Activated CD8-positive, alpha-beta memory T cell treated with anti-CD3 and anti-CD28 coated beads, Interleukin-2, amount 50 U/mL, for 24 hours (primary cell): ENCODE results near the gene CPLX4.

Source experiments
- DNase-seq: peaks from one replicate; pipeline ENCODE4 v3.0.0-alpha.2; 2020; ENCODE audit errors: extremely low read depth

Gene CPLX4, protein sequence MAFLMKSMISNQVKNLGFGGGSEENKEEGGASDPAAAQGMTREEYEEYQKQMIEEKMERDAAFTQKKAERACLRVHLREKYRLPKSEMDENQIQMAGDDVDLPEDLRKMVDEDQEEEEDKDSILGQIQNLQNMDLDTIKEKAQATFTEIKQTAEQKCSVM

DNA sequence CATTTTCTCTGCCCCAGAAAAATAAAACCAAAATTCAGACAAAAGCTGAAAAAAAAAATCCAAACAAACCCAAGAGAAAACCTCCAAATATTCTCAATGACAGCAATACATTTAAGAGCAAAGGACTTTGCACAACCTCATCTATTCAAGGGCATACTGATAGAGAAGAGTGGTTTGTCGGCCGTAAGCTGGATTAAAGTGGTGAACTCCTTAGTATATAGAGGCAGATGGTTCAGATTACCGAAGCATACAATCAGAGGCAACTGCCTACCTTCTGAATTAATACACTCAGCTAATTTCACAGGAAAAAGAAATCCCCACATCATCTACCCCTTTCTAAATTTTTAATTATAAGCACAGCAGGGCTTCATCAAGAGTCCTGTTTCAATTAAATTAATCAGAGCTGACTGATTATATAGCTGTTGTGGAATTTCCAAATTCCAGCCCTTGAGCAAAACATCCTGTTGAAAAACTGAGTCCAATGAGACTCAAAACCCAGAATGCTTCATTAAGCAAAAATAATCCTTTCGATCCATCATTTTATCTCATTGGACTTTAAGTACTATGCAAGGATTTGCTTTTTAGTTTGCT lies at the start of gene CPLX4:
TSS of gene CPLX4 (minus strand) at position 190 of the 591 bp plus-strand sequence. CDS start at position 3, 187 bp downstream.
- no peak for DNase-seq

DNA sequence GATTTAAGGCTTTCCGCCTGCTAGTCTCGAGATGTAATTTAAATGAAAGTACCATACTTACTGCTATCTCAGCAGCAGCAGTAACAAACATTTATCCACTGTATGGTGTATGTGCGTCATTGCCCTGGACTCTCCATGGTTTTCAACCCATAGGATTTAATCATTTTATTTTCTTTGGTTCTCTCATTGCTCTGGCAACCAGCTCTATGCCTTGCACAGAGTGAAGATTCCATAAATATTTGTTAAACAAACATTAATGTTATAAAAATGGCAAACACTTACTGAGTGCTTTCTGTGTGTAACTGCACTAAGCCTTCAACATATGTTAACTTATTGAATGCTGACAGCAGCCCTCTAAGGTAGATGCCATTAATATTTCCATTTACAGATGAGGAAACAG lies 41.9 kb upstream of the CPLX4 start:
- no peak for DNase-seq

DNA sequence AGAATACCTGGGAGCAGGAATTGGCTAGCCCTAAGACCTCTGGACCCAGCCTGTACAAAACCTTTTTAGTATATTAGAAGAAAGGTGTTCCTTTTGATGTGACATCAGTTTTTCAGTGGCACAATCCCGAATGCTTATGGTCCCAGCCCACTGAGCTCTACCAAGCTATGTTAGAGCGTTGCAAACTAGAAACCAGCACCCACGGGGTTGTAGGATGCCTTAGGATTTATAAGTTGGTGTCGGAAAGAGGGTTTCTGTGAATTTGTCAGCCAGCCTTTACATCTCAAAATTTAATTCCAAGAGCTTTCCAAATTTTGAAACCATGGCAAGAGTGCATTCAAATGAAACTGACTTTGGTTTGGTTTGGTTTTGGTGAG lies 41.1 kb upstream of the CPLX4 start:
- no peak for DNase-seq

DNA sequence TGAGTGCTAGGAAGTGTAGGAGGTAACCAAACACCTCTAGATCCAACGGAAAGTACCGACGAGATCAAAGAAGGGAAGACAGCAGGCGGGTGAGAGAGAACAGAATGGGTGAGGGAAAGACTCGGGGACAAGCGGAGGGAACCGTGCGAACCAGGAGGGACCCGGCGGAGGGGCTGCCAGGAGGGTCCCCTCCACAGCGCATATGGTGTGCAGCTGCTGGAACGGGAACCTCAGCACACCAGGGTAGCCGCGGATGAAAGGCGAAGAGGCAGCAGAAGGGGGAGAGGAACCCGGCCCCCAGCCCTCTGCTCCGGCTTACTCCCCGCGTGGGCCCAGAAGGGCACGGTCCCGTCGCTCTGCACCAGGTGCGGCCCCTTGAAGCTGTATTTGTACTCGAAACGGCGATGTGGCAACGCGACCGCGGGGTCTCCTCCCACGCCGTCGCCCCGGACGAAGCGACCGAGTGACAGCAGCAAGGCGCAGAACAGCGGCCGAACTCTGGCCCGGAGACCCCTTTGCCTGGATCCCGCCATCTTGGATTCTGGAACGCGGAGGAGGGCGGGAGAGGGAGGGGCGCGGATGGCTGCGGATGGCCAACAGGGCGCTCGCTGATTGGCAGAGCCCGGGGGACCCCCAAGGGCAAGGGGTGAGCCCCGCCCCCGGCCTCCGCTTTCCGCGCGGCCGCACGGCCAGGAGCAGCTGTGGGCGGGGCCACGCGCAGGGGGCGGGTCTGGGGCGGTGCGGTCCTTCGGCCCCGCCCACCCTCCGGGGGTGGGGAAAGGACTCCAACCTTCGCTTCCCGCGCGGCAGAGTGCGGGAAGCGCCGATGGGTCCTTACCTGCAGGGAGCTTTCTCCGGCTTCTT lies 40.5 kb upstream of the CPLX4 start, which contains the start of gene LMAN1:
TSS of gene LMAN1 (minus strand) at position 554 of the 864 bp plus-strand sequence. CDS start at position 533, 21 bp downstream.
- DNase-seq: peak; percentile 79

DNA sequence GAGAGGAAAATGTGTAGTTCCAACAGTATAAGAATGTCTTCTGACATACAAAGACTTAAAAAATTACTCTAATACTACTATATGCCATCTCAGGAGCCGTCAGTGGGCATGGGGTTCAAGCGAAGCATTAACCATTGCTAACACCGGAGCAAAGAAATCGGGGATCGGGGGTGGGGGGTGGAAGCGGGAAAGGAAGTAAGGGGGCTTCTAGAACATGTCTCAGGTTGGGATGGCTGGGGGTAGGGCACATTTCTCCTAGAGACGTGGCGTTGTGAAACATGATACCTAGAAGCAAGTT lies 39.9 kb upstream of the CPLX4 start:
- DNase-seq: no peak

DNA sequence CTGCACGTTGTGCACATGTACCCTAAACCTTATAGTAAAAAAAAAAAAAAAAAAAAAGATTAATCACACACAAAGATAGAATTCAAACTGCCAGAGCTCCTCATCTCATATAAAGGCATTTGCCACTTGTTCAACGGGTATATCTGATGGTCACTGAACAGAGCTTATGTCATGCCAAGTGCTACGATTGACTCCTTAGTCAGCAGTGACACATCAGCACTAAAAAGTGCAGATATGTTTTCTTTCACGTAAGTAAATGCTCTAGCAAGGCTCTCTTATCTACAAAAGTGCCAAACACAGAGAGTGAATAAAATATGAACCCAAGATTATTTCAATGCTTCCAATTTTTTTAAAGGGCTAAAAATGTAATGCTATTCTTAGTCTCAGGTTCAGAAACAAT lies 39.5 kb upstream of the CPLX4 start:
- no peak for DNase-seq

DNA sequence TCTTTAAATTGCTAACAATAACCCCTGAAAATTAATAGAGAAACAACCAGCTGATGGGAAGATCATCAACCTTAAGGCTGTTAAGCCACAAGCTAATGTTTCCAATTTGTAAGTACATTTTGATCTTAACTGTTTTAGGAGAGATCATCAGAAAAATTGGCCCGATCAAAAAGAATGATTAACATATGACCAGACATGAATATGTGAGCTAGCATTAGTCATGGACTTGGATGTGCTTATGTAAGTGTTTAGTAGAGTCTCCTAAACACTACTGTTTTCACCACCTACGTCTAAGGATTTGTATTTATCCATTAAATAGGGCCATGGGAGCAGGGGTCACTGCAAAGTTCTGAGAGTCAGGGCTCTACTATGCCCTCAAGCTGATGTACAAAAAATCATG lies 36.3 kb upstream of the CPLX4 start:
- no peak for DNase-seq

DNA sequence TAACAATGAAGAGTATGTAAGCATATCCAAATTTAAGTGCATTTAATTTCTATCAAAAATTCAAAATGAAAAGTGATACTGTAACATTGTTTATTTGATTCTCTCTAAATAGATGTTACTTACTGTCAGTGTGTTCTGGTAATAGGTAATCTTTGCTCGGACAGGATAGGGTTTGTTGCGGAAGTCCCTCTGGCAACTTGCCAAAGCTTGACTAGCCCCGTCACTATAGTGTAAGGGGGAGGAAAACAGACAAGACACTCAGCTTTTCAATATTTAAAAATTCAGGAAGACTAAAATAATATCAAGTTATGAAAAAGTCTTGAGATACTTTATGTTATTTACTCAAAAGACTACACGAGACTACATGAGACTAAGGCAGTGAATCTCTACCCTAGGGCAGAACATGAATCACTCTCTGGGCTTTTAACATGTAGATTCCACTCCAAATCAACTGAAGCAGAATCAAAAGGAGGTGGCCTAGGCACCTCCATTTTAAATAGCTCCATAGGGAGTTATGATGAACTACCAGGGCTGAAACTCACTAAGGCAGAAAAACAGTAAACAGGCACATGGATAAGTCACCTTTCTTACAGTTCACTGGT lies 34.7 kb upstream of the CPLX4 start:
- DNase-seq: no peak

DNA sequence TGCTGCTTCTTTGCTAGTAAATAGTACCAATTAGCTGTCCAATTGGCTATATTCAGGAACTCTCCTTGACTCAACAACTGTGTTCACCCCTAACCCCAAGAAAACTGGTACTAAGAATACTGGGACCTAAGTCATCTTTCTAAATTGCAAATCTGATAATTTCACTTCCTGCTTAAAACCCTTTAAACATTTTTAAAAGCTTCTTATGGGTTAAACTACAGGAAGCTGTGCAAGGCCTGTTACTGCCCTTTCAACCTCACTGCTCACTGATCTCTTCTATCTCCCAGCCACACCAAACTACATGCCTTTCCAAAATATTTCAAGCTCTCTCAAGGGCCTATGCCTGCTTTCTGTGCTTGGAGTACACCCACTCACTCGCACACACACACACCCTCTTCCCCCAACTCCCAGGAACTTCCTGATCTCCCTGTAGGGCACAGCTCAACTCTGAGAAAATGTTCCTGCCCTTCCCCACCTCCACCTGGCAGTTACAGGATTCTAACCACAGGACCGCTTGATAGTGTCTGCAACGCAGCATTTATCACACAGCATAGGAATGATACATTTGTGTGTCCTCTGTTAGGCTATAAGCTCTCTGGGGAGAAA lies 33.9 kb upstream of the CPLX4 start:
- no peak for DNase-seq

DNA sequence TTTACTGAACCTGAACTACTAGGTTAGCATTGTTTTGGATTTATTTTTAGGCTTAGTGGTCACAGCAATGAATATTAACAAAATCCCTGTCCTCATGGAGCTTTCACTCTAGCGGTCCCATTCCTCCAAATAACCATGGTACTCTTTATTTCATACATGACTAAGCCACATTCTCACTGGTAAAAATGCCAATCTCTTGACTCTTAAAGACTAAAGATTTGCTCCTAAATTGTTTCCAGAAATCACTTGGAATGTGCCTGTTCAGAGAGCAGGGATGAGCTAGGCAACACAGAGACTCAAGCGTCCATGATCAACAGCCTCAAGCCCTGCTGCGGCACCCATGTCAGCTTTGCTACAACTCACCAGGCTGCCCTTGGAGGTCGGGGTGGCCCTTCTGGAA lies 27.1 kb upstream of the CPLX4 start:
- DNase-seq: no peak

DNA sequence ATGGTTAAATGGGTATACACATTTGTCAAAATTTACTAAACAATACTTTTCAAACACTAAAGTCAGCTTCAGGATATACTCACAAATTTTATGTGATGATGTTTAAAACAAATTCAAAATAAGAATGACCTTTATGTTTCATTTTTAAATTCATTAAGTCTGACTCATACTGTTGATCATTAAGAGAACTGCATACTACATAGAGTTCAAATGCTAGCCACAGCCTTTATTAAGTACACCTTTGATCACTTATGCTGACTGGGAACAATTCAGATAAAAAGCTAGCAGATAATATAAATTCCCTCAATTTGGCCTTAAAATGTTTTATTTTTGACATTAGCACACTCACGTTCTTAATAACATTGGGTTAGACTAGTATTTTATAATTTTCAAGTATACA lies 26.5 kb upstream of the CPLX4 start:
- no peak for DNase-seq

DNA sequence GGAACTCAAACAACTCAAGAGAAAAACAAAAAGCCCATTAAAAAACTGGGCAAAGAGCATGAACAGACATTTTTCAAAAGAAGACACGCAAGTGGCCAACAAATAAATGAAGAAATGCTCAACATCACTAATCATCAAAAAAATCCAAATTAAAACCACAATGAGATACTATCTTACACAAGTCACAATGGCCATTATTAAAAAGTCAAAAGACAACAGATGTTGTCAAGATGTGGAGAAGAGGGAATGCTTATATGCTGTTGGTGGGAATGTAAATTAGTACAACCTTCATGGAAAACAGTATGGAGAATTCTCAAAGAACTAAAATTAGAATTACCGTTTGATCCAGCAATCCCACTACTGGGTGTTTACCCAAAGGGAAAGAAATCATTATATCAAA lies 25.5 kb upstream of the CPLX4 start:
- DNase-seq: no peak

DNA sequence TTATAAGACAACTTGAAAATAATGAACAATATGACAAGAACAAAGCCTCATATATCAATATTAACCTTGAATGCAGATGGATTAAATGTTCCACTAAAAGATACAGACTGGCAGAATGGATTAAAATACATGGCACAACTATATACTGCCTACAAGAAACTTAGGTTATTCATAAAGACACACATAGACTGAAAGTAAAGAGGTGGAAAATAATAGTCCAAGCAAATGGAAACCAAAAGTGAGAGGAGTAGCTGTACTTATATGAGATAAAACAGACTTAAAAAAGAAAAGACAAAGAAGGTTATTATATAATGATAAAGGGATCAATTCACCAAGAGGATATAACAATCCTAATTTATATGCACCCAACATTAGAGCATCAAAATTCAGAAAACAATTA lies 22.4 kb upstream of the CPLX4 start:
- no peak for DNase-seq

DNA sequence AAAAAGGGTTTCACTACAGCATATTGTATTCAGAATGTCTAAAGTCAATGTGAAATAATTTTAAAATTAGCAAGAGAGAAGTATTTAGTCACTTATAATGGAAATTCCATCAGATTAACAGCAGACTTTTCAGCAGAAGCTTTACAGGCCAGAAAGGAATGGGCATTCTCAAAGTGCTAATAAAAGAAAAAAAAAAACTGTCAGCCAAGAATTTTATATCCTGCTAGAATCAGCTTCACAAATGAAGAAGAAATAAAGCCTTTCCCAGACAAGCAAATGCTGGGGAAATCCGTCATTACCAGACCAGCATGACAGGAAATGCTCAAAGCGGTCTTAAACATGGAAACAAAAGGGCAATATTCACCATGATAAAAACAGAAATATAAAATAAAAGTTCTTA lies 21.9 kb upstream of the CPLX4 start:
- DNase-seq: no peak

DNA sequence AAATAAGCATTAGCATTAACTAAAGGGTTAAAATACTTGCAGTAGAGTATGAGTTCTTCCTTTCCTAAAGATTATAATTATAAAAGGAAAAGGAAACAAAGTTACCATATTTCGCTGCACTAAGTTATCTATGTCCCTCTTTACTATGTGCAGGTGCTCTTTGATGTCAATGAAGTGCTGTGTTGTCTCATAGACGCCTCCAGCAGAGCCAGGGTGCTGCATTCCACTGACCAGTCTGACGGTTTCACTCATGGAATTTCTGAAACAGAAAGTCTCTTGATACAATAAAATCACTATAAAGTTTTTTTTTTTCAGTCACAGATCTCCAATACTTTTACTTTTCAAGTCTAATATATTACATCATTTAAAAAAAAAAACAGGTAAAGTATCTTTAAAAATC lies 14.5 kb upstream of the CPLX4 start:
- no peak for DNase-seq

DNA sequence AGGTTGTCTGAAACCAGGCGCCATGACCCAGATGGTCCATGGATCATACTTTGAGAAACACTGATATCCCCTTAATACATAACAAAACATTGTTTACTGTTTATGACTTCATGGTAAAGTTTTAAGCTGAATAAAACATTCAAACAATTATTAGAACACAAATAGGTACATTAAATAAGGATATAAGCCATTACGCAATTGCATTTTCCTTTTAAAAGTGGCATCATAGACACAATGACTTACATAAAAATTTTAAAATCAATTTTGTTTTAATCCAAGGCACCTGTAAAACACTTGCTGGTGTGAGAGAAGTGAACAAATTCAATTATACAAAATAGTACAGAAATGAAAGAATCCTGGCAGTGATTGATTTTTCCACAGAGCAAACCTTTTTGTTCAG lies 10.2 kb upstream of the CPLX4 start:
- DNase-seq: no peak

DNA sequence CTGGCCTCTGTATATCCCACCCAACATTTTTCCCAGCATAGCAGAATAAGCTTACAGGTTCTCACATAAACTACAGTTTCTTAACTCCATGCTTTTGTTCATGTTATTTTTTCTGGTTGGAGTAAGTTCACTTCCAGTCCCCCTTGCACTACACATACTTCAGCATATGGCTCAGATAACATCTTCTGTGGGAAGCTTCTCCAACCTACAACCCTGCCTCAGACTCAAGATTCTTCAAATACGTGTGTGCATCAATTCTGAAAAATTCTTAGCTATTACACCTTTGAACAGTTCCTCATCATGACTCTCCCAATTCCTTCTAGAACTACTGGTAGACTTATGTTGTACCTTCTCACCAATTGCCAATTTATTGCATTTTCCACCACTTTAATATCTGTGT lies 7.5 kb upstream of the CPLX4 start:
- no peak for DNase-seq

DNA sequence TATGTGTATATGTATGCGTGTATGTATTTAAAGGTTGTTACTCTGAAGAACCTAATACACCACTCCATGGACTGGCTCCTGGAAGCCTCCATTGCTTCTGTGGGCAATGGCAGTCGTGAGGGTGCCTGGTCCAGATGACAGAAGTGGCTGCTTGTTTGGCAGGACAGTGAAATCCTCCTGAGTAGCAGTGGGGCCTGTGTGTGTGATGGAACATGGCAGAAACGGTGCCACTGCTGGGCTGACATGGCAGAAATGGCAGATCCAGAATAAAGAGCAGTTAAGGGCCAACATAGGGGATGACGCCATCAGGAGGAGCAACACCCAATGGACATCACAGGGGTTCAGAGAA lies 6.1 kb upstream of the CPLX4 start:
- no peak for DNase-seq

DNA sequence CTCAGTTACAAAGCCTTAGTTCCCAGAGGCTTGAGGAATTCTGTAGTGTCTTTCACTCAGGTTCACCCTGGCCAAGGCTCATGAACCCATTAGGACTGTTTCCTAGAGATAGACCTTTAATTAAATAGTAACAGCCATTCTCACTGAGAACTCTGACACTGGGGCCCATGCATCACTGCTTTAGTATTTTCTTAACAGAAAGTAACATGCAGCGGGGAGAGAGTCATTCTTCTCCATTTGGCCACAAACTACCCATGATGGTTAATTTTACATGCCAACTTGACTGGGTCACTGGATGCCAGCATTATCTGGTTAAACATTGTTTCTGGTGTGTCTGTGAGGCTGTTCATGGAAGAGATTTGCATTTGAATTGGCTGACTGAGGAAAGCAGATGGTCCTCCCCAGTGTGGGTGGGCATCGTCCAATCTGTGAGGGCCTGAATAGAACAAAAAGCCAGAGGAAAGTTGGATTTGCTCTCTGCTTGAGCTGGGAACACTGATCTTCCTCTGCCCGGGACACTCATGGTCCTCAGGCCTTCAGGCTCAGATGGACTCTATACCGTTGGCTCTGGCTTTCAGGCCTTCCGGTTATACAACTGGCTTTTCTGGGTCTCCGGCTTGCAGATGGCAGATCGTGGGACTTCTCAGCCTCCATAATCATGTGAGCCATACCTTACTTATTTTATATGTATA lies 5.6 kb upstream of the CPLX4 start:
- no peak for DNase-seq

DNA sequence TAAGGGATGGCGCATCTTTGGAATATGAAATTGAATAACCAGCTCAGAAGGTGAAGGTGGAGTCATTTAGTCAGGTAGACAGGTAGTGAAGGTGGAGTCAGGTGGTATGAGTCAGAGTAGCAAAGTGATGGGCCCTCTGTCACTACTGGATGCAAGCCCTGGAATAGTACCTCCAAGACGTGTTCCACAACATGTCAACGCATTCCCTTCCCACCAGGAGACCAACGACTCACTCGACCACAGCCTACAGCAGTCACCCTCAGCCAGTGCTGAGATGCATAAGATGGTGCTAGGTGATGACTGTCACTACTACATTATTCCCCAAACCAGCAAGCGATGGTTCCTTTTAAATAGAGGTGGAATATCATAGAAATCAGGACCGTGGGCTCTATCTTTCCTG lies 6.8 kb downstream of the CPLX4 start:
- DNase-seq: no peak

DNA sequence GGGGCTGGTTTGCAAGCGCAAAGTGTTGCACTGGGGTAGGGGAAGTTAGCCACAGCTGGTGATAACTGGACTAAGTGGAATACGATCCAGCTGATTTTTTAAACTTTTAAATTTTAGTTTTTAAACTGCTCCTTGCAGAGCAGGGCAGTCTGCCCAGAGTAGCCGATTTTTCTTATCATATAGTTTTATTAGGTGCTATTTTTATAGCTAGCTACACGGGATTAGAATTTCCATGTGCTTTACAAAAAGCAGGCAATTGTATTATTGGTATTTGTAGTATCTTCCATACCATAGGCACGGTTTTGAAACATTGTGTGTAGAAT lies 9.6 kb downstream of the CPLX4 start:
- DNase-seq: no peak

DNA sequence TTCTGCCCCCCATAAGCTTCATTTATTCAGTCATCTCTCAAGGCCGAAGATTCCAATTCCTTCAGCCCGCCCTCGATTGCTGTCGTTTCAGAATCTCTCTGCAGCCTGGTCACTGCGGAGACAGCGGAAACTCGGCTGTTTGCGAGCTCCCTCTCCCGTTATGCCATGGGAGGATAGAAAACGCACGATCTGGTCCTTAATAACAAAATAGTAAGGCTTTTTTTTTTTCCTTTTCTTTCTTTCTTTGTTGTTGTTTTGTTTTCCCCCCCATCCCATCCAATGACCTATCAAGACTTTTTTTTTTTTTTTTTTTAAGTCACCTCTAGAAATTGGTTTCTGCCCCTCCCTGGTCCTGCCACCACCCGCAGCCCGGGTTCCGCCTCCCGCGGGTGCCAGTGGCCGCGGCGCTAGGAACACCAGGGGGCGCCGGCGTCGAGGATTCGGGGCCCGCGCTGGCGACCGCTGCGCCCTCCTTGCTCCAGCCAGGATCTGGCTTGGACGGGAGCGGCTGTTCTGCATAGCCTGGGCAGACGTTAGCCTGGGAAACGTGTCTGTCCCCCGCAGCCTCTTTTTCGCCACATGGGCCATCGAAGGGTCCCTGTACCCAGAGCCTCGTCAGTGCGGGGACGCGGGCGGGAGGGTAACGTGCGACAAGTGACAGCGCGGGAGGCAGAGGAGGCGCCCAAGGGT lies 10.1 kb downstream of the CPLX4 start:
- DNase-seq: peak; percentile 15
